GM18873 (cell line): Measurements from ENCODE around the gene TNIP3.
"Not testable (repeated sequence)": the region's sequence is repeated elsewhere in the genome, so short reads cannot be mapped to it uniquely, and the experiment has no call there.

Experiments used
- ATAC-seq: cut with Tn5 transposase; IDR thresholded peaks from one replicate; pipeline ENCODE4 v1.9.1; 2021; ENCODE audit warnings: mild to moderate bottlenecking, moderate library complexity, moderate number of reproducible peaks; ENCODE audit not compliant: unreplicated experiment, low FRiP score

TNIP3 gene

GRCh38 chr4:121164291-121164690, at the start of gene TNIP3:
Gene TNIP3 (minus strand): TSS chr4:121164321. CDS start chr4:121164125, 196 bp downstream.
- no peak for ATAC-seq

- ATAC-seq: no peak
These were observed 48.7 kb upstream of the TNIP3 start for GRCh38 chr4:121212806-121213205.

GRCh38 chr4:121209171-121209570, 45.0 kb upstream of the TNIP3 start:
- ATAC-seq: no peak

GRCh38 chr4:121208244-121209007, 44.3 kb upstream of the TNIP3 start:
- ATAC-seq: no peak

- ATAC-seq: not testable (repeated sequence)
These were observed 41.7 kb upstream of the TNIP3 start for GRCh38 chr4:121205777-121206176.

- peak; percentile 64 for ATAC-seq
These were observed 36.8 kb upstream of the TNIP3 start for GRCh38 chr4:121200795-121201472.

- peak; percentile 83 for ATAC-seq
These were observed 35.8 kb upstream of the TNIP3 start for GRCh38 chr4:121199742-121200561.

GRCh38 chr4:121198251-121198650, 34.1 kb upstream of the TNIP3 start:
- ATAC-seq: no peak

- ATAC-seq: no peak
These were observed 31.5 kb upstream of the TNIP3 start for GRCh38 chr4:121195649-121196048.

- no peak for ATAC-seq
These were observed 28.4 kb upstream of the TNIP3 start for GRCh38 chr4:121192480-121192879.

- ATAC-seq: no peak
These were observed 27.9 kb upstream of the TNIP3 start for GRCh38 chr4:121192013-121192412.

GRCh38 chr4:121191361-121191760, 27.2 kb upstream of the TNIP3 start:
- no peak for ATAC-seq

- ATAC-seq: no peak
These were observed 26.3 kb upstream of the TNIP3 start for GRCh38 chr4:121190389-121190788.

GRCh38 chr4:121189326-121190215, 25.4 kb upstream of the TNIP3 start:
- peak; percentile 84 for ATAC-seq

- ATAC-seq: no peak
These were observed 23.1 kb upstream of the TNIP3 start for GRCh38 chr4:121187206-121187605.

GRCh38 chr4:121185960-121186359, 21.8 kb upstream of the TNIP3 start:
- no peak for ATAC-seq

GRCh38 chr4:121183989-121184388, 19.9 kb upstream of the TNIP3 start:
- ATAC-seq: no peak

- no peak for ATAC-seq
These were observed 19.2 kb upstream of the TNIP3 start for GRCh38 chr4:121183361-121183760.

GRCh38 chr4:121182296-121182695, 18.2 kb upstream of the TNIP3 start:
- ATAC-seq: no peak

- no peak for ATAC-seq
These were observed 17.4 kb upstream of the TNIP3 start for GRCh38 chr4:121181493-121181892.
